ENCODE data around the gene RAB3B. TPM values are rescaled to one million over a fixed set of nuclear protein-coding genes. Genes with fewer than 3 reads are reported as not detected.

Gene RAB3B
- total and polyA plus RNA-seq, 9 of the 15 experiments (the other 6 are each of a cell fraction or from before 2014, with no cell fraction given) = 0.07 to 0.47 (median 0.27) TPM

DNA sequence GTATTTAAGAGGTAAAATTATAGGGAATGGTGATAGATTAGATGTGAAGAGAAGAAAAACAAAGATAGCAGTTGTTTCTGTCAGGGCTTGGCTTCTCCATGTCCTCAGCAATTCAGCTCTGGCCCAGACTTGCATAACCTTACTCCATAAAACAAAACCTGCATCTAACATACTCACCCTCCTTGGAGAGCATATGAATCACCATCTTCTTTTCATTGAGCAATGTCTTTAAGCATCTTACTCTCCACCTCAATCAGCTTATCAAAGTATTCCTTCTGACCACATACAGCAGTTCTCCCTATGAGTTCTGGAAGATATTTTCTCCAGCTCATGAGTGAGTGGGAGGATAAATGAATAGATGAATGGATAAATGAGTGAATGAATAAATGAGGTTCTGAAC is 49.0 kb downstream of the RAB3B start:
- H3K79me2 ChIP-seq (ENCODE audit: control insufficient read depth, insufficient read depth, low read length) = no peaks in the 10 kb centered on the region
- H4K20me1 ChIP-seq (replicated peaks; ENCODE audit: control insufficient read depth, insufficient read depth, low read length) = no peaks in the 10 kb centered on the region
- intact Hi-C loops (cut with micrococcal nuclease) = no loop called here
- no peaks in the 10 kb centered on the region for H3K9me3 ChIP-seq (replicated peaks; ENCODE audit: control insufficient read depth, insufficient read depth, low read depth, low read length)
- FAIRE-seq (no peak), ATAC-seq (no peak), DNase-seq (ENCODE audit: extremely low read depth in 1 of 4, low spot score in 3 of 4) (no peak)
- no peak overlapping the region for H3K4me3 ChIP-seq
- no peak overlapping the region for H3K27ac ChIP-seq (ENCODE audit: extremely low read depth, low read depth, low read length)
- no TSS peak for BruUV-seq (replicated peaks)
- no peaks in the 10 kb centered on the region for H3K36me3 ChIP-seq (ENCODE audit: control insufficient read depth, insufficient read depth, low read length)
- H3K9ac ChIP-seq (ENCODE audit: insufficient read depth in 1 of 2, low read depth in 2 of 2, low read length in 2 of 2) = no peak overlapping the region
- H3K4me2 ChIP-seq (ENCODE audit: insufficient read depth, low read length) = no peak overlapping the region
- TF ChIP-seq STAT5B (CRISPR knock-in tag; IDR thresholded peaks at IDR 0.05) (no peak), ZNF121 (CRISPR knock-in tag; conservative IDR thresholded peaks at IDR 0.05) (no peak), BACH1 (tag; IDR thresholded peaks at IDR 0.05) (no peak), XRCC4 (IDR thresholded peaks at IDR 0.05; ENCODE audit: extremely low read depth, insufficient read depth, insufficient read length) (no peak), ZKSCAN3 (CRISPR knock-in tag; IDR thresholded peaks at IDR 0.05) (no peak), ELF1 (tag; IDR thresholded peaks at IDR 0.05) (no peak), TSC22D4 (tag; IDR thresholded peaks at IDR 0.05) (no peak), CAMTA2 (CRISPR knock-in tag; conservative IDR thresholded peaks at IDR 0.05) (no peak)
- H3K9me1 ChIP-seq (ENCODE audit: control insufficient read depth, insufficient read depth, low read length) = no peaks in the 10 kb centered on the region
- CTCF ChIA-PET (ENCODE audit: low intra/inter-chr PET ratio) = no interaction called here
- in situ Hi-C loops (cut with MboI) = no loop called here
- no peak overlapping the region for H2AFZ ChIP-seq (ENCODE audit: low read depth, low read length)
- POLR2A ChIA-PET = interaction anchor here (0.6 to 1.6 kb wide), 7 partner anchors 9 to 45 kb away, joined by 3 to 5 read pairs (median 4); no protein-coding TSS in a partner anchor
- H3K4me1 ChIP-seq (replicated peaks in 1 of 2; ENCODE audit: control insufficient read depth in 2 of 2, insufficient read depth in 2 of 2, low read length in 2 of 2) = no peaks in the 10 kb centered on the region
- H3K27me3 ChIP-seq (ENCODE audit: control insufficient read depth in 2 of 2, insufficient read depth in 2 of 2, low read length in 2 of 2) = no peaks in the 10 kb centered on the region

DNA sequence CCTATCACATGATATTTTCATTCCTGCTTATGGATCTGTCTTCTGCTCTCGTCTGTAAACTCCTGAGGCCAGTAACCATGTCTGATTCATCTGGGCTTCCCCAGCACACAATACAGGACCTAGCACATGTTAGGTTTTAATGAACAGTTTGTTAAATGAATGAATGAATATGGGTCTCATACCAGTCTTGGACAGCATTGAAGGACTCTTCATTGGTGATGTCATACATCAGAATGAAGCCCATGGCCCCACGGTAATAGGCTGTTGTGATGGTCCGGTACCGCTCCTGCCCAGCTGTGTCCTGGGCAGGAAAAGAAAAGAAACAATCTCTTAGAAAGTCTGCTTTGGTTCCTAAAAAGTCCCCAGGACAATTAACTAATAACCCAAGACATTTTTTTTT is 53.4 kb downstream of the RAB3B start:
- no peak for ATAC-seq
- Histone ChIP-seq H3K4me1 (replicated peaks in 1 of 2; ENCODE audit: control insufficient read depth in 2 of 2, insufficient read depth in 2 of 2, low read length in 2 of 2) (no peaks in the 10 kb centered on the region), H4K20me1 (replicated peaks; ENCODE audit: control insufficient read depth, insufficient read depth, low read length) (no peaks in the 10 kb centered on the region), H3K27ac (ENCODE audit: extremely low read depth, low read depth, low read length) (no peak overlapping the region), H3K36me3 (ENCODE audit: control insufficient read depth, insufficient read depth, low read length) (no peaks in the 10 kb centered on the region), H2AFZ (ENCODE audit: low read depth, low read length) (no peak overlapping the region), H3K4me3 (no peak overlapping the region), H3K27me3 (ENCODE audit: control insufficient read depth in 2 of 2, insufficient read depth in 2 of 2, low read length in 2 of 2) (no peaks in the 10 kb centered on the region), H3K9me3 (replicated peaks; ENCODE audit: control insufficient read depth, insufficient read depth, low read depth, low read length) (no peaks in the 10 kb centered on the region), H3K9me1 (ENCODE audit: control insufficient read depth, insufficient read depth, low read length) (no peaks in the 10 kb centered on the region), H3K9ac (ENCODE audit: insufficient read depth in 1 of 2, low read depth in 2 of 2, low read length in 2 of 2) (no peak overlapping the region), H3K4me2 (ENCODE audit: insufficient read depth, low read length) (no peak overlapping the region), H3K79me2 (ENCODE audit: control insufficient read depth, insufficient read depth, low read length) (no peaks in the 10 kb centered on the region)
- CTCF ChIA-PET (ENCODE audit: low intra/inter-chr PET ratio) = no interaction called here
- POLR2A ChIA-PET = no interaction called here
- intact Hi-C loops (cut with micrococcal nuclease) (no loop called here), in situ Hi-C loops (cut with MboI) (loop anchor here (10.0 kb wide), 1 partner anchor 58 kb away; the partner anchor contains the start of gene RAB3B)
- no peak for DNase-seq (ENCODE audit: extremely low read depth in 1 of 4, low spot score in 3 of 4)
- 65% methylated on average over 4 of the region's 4 CpGs for WGBS (ENCODE audit: insufficient coverage, low coverage, missing lambda C conversion rate)
- no TSS peak for BruUV-seq (replicated peaks)
- no peak for FAIRE-seq
- TF ChIP-seq SMAD4 (CRISPR knock-in tag; conservative IDR thresholded peaks at IDR 0.05) = no peak
- TF ChIP-seq ETS2 (tag; IDR thresholded peaks at IDR 0.05; ENCODE audit: borderline replicate concordance, poor library complexity, severe bottlenecking) = no peak
- no peak for TF ChIP-seq ZNF274 (IDR thresholded peaks at IDR 0.05; ENCODE audit: borderline replicate concordance, low read depth, low read length)
- no peak for TF ChIP-seq ETV6 (IDR thresholded peaks at IDR 0.05; ENCODE audit: borderline replicate concordance in 1 of 2, low read depth in 2 of 2, low read length in 1 of 2)
- no peak for TF ChIP-seq ETV6 (CRISPR knock-in tag; IDR thresholded peaks at IDR 0.05; ENCODE audit: borderline replicate concordance)
- no peak for TF ChIP-seq SMARCA5 (IDR thresholded peaks at IDR 0.05)
- TF ChIP-seq MECOM (CRISPR knock-in tag; IDR thresholded peaks at IDR 0.05) = no peak
- no peak for TF ChIP-seq ZNF778 (CRISPR knock-in tag; IDR thresholded peaks at IDR 0.05)
- TF ChIP-seq ELF2 (CRISPR knock-in tag; IDR thresholded peaks at IDR 0.05) = no peak
- TF ChIP-seq GABPB1 (CRISPR knock-in tag; IDR thresholded peaks at IDR 0.05) = no peak
- TF ChIP-seq, protein P1, sequence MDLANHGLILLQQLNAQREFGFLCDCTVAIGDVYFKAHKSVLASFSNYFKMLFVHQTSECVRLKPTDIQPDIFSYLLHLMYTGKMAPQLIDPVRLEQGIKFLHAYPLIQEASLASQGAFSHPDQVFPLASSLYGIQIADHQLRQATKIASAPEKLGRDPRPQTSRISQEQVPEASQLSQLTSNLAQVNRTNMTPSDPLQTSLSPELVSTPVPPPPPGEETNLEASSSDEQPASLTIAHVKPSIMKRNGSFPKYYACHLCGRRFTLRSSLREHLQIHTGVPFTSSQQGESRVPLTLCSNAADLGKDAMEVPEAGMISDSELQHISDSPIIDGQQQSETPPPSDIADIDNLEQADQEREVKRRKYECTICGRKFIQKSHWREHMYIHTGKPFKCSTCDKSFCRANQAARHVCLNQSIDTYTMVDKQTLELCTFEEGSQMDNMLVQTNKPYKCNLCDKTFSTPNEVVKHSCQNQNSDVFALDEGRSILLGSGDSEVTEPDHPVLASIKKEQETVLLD (IDR thresholded peaks at IDR 0.05) = no peak
